IMR-90 (cell line): ENCODE measurements around the gene USP9X. TPM values are rescaled to one million over a fixed set of nuclear protein-coding genes. Genes with fewer than 3 reads are reported as not detected.

Experiments used
- ATAC-seq: fragments of 200-7000 bp; cut with Tn5 transposase; 2 replicates; pipeline ENCODE4 v1.9.1; 2020; ENCODE audit warnings: low read depth, mild to moderate bottlenecking, moderate library complexity
- BruUV-seq: library from RNA; stranded (reverse); fragments of 400-500 nt; replicated peaks from 2 replicates; lab custom pipeline; 2021; lab: Mats Ljungman, UMichigan
- CTCF ChIA-PET: fragments of 300-600 bp; formaldehyde crosslinking; extraction: SDS; loops from one replicate; lab custom pipeline; 2021; ENCODE audit warnings: antibody characterized with exemption; lab: Yijun Ruan, JAX
- POLR2A ChIA-PET: fragments of 300-600 bp; sonication (Branson Sonifier 250); formaldehyde crosslinking; loops from one replicate; lab custom pipeline; 2022; ENCODE audit warnings: antibody characterized with exemption; ENCODE audit not compliant: unreplicated experiment; lab: Charles Lee
- DNase-seq: peaks from one replicate; pipeline ENCODE4 v3.0.0; 2013
- H2AFZ ChIP-seq: replicated peaks from 2 replicates; pipeline ENCODE3; 2013; ENCODE audit warnings: low read length, mild to moderate bottlenecking; ENCODE audit not compliant: poor library complexity
- H2AK5ac ChIP-seq: 2 replicates; pipeline ENCODE4 v1.6.1; 2013; ENCODE audit warnings: low read depth, low read length, inconsistent platforms
- H2AK9ac ChIP-seq: replicated peaks from 2 replicates; pipeline ENCODE3; 2013; ENCODE audit warnings: mild to moderate bottlenecking, low read depth, low read length, moderate library complexity; ENCODE audit not compliant: poor library complexity
- H2BK120ac ChIP-seq: 2 replicates; pipeline ENCODE4 v1.6.1; 2013; ENCODE audit warnings: low read depth, low read length, inconsistent platforms
- H2BK15ac ChIP-seq: 3 replicates; pipeline ENCODE4 v1.6.1; 2013; ENCODE audit warnings: low read depth, low read length, inconsistent platforms
- H2BK20ac ChIP-seq: 2 replicates; pipeline ENCODE4 v1.6.1; 2013; ENCODE audit warnings: low read depth, mild to moderate bottlenecking, inconsistent platforms, low read length, moderate library complexity
- H2BK5ac ChIP-seq: 2 replicates; pipeline ENCODE4 v1.6.1; 2013; ENCODE audit warnings: mild to moderate bottlenecking, low read depth, low read length, inconsistent platforms; ENCODE audit not compliant: poor library complexity, severe bottlenecking
- H3K14ac ChIP-seq: replicated peaks from 2 replicates; pipeline ENCODE4 v1.6.1; 2013; ENCODE audit warnings: low read depth, low read length, inconsistent platforms
- H3K18ac ChIP-seq: 2 replicates; pipeline ENCODE4 v1.6.1; 2013; ENCODE audit warnings: low read depth, low read length, control low read depth
- H3K23ac ChIP-seq: 2 replicates; pipeline ENCODE4 v1.6.1; 2013; ENCODE audit warnings: low read depth, low read length, inconsistent platforms
- H3K27ac ChIP-seq: 2 replicates; pipeline ENCODE4 v1.5.1; 2013; ENCODE audit warnings: mild to moderate bottlenecking, control low read depth, low read length; ENCODE audit not compliant: insufficient read depth
- H3K27me3 ChIP-seq: 2 replicates; pipeline ENCODE4 v1.6.1; 2013; ENCODE audit warnings: low read length; ENCODE audit not compliant: control insufficient read depth, insufficient read depth
- H3K36me3 ChIP-seq: 2 replicates; pipeline ENCODE4 v1.6.1; 2013; ENCODE audit warnings: low read length, mixed read lengths; ENCODE audit not compliant: control insufficient read depth, insufficient read depth
- H3K4ac ChIP-seq: 2 replicates; pipeline ENCODE4 v1.6.1; 2013; ENCODE audit warnings: low read depth, low read length, inconsistent platforms
- H3K4me1 ChIP-seq: 2 replicates; pipeline ENCODE4 v1.6.1; 2013; ENCODE audit warnings: low read length, mixed read lengths; ENCODE audit not compliant: control insufficient read depth, insufficient read depth
- H3K4me2 ChIP-seq: 2 replicates; pipeline ENCODE4 v1.6.1; 2013; ENCODE audit warnings: low read depth, mild to moderate bottlenecking, control low read depth, low read length, moderate library complexity
- H3K4me3 ChIP-seq: 2 replicates; pipeline ENCODE4 v1.5.1; 2013; ENCODE audit warnings: low read depth, mild to moderate bottlenecking, control low read depth, low read length, moderate library complexity; ENCODE audit not compliant: insufficient read depth
- H3K56ac ChIP-seq: 2 replicates; pipeline ENCODE4 v1.6.1; 2013; ENCODE audit warnings: low read length, inconsistent platforms; ENCODE audit not compliant: insufficient read depth; ENCODE audit errors: extremely low read depth
- H3K79me1 ChIP-seq, 2 experiments: 2 replicates each; pipeline ENCODE4 v1.6.1; 2013; ENCODE audit warnings: low read length in 2 of 2, inconsistent platforms in 1 of 2, low read depth in 1 of 2
- H3K9ac ChIP-seq: 2 replicates; pipeline ENCODE4 v1.6.1; 2013; ENCODE audit warnings: low read depth, low read length, control low read depth
- H3K9me1 ChIP-seq: 2 replicates; pipeline ENCODE4 v1.6.1; 2013; ENCODE audit warnings: low read length, inconsistent platforms; ENCODE audit not compliant: insufficient read depth
- H3K9me3 ChIP-seq: 2 replicates; pipeline ENCODE4 v1.6.1; 2013; ENCODE audit warnings: low read length; ENCODE audit not compliant: control insufficient read depth, insufficient read depth
- H4K20me1 ChIP-seq: 2 replicates; pipeline ENCODE4 v1.6.1; 2013; ENCODE audit warnings: low read length, inconsistent platforms; ENCODE audit not compliant: insufficient read depth
- H4K5ac ChIP-seq: 2 replicates; pipeline ENCODE4 v1.6.1; 2013; ENCODE audit warnings: mild to moderate bottlenecking, low read depth, low read length, control low read depth
- H4K8ac ChIP-seq, 2 experiments: 2 replicates each; pipeline ENCODE4 v1.6.1; 2013; ENCODE audit warnings: low read depth in 2 of 2, low read length in 2 of 2, control low read depth in 1 of 2, inconsistent platforms in 1 of 2
- H4K91ac ChIP-seq: 2 replicates; pipeline ENCODE4 v1.6.1; 2013; ENCODE audit warnings: low read depth, low read length, inconsistent platforms; ENCODE audit not compliant: insufficient read depth
- BHLHE40 ChIP-seq: fragments of 150-350 bp; IDR thresholded peaks from 2 replicates; pipeline ENCODE4 v1.6.1; 2016; ENCODE audit warnings: mild to moderate bottlenecking, low read depth, low read length
- CEBPB ChIP-seq: IDR thresholded peaks from 2 replicates; pipeline ENCODE4 v1.6.1; 2012; ENCODE audit warnings: low read depth, low read length, improper control_type of control experiment
- CHD1 ChIP-seq: IDR thresholded peaks from 2 replicates; pipeline ENCODE4 v1.6.1; 2012; ENCODE audit warnings: low read depth, low read length, improper control_type of control experiment
- FOS ChIP-seq: fragments of 150-350 bp; IDR thresholded peaks from 2 replicates; pipeline ENCODE4 v1.6.1; 2016; ENCODE audit warnings: low read depth, low read length
- MAFK ChIP-seq: IDR thresholded peaks from 2 replicates; pipeline ENCODE4 v1.6.1; 2012; ENCODE audit warnings: low read depth, low read length, improper control_type of control experiment
- MAZ ChIP-seq: IDR thresholded peaks from 2 replicates; pipeline ENCODE4 v1.6.1; 2012; ENCODE audit warnings: low read depth, mild to moderate bottlenecking, low read length, improper control_type of control experiment, moderate library complexity, borderline replicate concordance
- MXI1 ChIP-seq: IDR thresholded peaks from 2 replicates; pipeline ENCODE4 v1.6.1; 2012; ENCODE audit warnings: low read depth, mild to moderate bottlenecking, low read length, moderate library complexity, borderline replicate concordance
- NFE2L2 ChIP-seq: fragments of 150-350 bp; IDR thresholded peaks from 2 replicates; pipeline ENCODE4 v1.6.1; 2016; ENCODE audit warnings: low read depth, mild to moderate bottlenecking, low read length
- POLR2A ChIP-seq: IDR thresholded peaks from 2 replicates; pipeline ENCODE4 v1.6.1; 2012; ENCODE audit warnings: mild to moderate bottlenecking, low read depth, low read length
- RAD21 ChIP-seq: IDR thresholded peaks from 2 replicates; pipeline ENCODE4 v1.6.1; 2012; ENCODE audit warnings: low read length, improper control_type of control experiment
- RCOR1 ChIP-seq: IDR thresholded peaks from 2 replicates; pipeline ENCODE4 v1.6.1; 2012; ENCODE audit warnings: mild to moderate bottlenecking, low read length, improper control_type of control experiment; ENCODE audit not compliant: insufficient replicate concordance
- RFX5 ChIP-seq: IDR thresholded peaks from 2 replicates; pipeline ENCODE4 v1.8.0; 2012; ENCODE audit warnings: low read depth, mild to moderate bottlenecking, low read length, moderate library complexity
- SMC3 ChIP-seq: fragments of 150-350 bp; IDR thresholded peaks from 2 replicates; pipeline ENCODE4 v1.6.1; 2016; ENCODE audit warnings: low read depth, mild to moderate bottlenecking, antibody characterized with exemption, low read length, moderate library complexity
- WGBS, 2 experiments: methylation state at CpG; one replicate each; pipeline versions ENCODE4 v1.1.5 to v1.1.7; 2013; ENCODE audit warnings: missing lambda C conversion rate in 2 of 2; ENCODE audit not compliant: insufficient read length in 1 of 2; ENCODE audit errors: extremely low coverage in 2 of 2; 5-methylcytosine and 5-hydroxymethylcytosine counted together
- dilution Hi-C: fragments of 300-500 bp; cut with HindIII; formaldehyde crosslinking; loops from one replicate; pipeline ENCODE4 v1.14.3; 2018; ENCODE audit warnings: low sequenced_read_pairs; ENCODE audit not compliant: unreplicated experiment
- in situ Hi-C: fragments of 300-500 bp; cut with MboI; formaldehyde crosslinking; loops from 3 replicates; pipeline ENCODE4 v1.14.3; 2019; ENCODE audit warnings: low sequenced_read_pairs, inconsistent platforms, mixed read lengths
- intact Hi-C: fragments of 100-400 bp; cut with micrococcal nuclease; formaldehyde crosslinking; loops from 2 replicates; pipeline ENCODE4 v1.10.0; 2022
- polyA plus RNA-seq, 3 experiments: library from polyadenylated mRNA; depleted of rRNA; stranded (reverse); fragments of >200 nt; gene quantifications; 2 replicates each; pipeline ENCODE4 v1.2.3, GENCODE V29; 2012; ENCODE audit warnings: low replicate concordance in 1 of 3
- total RNA-seq: library from RNA; depleted of rRNA; stranded (reverse); fragments of >200 nt; gene quantifications from 2 replicates; pipeline ENCODE4 v1.2.3, GENCODE V29; 2012

USP9X gene
- total and polyA plus RNA-seq, 2 of the 4 experiments (the other 2 are of a cell fraction): 17.5 to 104 TPM

DNA sequence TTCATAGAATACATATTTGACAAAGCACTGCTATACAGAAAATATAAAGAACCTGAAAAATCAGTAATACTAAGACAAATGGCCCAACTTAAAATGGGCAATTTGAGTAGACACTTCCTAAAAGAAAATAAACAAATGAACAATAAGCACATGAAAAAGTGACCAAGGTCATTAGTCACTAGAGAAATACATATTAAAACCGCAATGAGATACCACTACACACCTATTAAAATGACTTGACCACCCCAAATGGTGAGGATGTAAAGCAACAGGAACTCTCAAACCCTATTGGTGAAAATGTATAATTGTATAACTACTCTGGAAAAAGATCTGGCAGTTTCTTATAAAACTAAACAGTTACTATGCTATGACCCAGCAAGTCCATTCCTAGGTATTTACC lies 34.0 kb upstream of the USP9X start:
- Histone ChIP-seq H3K36me3 (no peaks in the 10 kb centered on the region), H2BK5ac (no peak overlapping the region), H3K18ac (no peak overlapping the region), H3K23ac (no peak overlapping the region), H3K14ac (no peak overlapping the region), H3K56ac (no peak overlapping the region), H2BK15ac (no peak overlapping the region), H4K5ac (no peak overlapping the region), H3K9me1 (no peaks in the 10 kb centered on the region), H4K20me1 (no peaks in the 10 kb centered on the region), H3K79me1 (no peaks in the 10 kb centered on the region), H3K9me3 (no peaks in the 10 kb centered on the region), H2BK20ac (no peak overlapping the region), H4K8ac (no peak overlapping the region), H3K27ac (no peak overlapping the region), H3K27me3 (no peaks in the 10 kb centered on the region; the same call in 1 of the 2 replicates), H3K4me1 (no peaks in the 10 kb centered on the region), H2BK120ac (no peak overlapping the region), H2AK9ac (no peak overlapping the region), H4K91ac (no peak overlapping the region), H3K4me2 (no peak overlapping the region), H2AK5ac (no peak overlapping the region), H2AFZ (no peak overlapping the region), H3K4me3 (no peak overlapping the region), H3K9ac (no peak overlapping the region), H3K4ac (no peak overlapping the region)
- ATAC-seq (no peak), DNase-seq (no peak)
- no CpG with 5 or more reads among the region's 1 CpG for WGBS, 2 experiments
- ChIA-PET POLR2A (no interaction called here), CTCF (no interaction called here)
- dilution Hi-C loops (no loop called here), intact Hi-C loops (no loop called here), in situ Hi-C loops (no loop called here)
- BruUV-seq: no TSS peak
- TF ChIP-seq RAD21 (no peak), MAZ (no peak), CEBPB (no peak), POLR2A (no peak), CHD1 (no peak), NFE2L2 (no peak), RCOR1 (no peak), MXI1 (no peak), BHLHE40 (no peak), MAFK (no peak), FOS (no peak), SMC3 (no peak), RFX5 (no peak)
